ENCODE data around the gene CDH22.

The CDH22 gene

DNA sequence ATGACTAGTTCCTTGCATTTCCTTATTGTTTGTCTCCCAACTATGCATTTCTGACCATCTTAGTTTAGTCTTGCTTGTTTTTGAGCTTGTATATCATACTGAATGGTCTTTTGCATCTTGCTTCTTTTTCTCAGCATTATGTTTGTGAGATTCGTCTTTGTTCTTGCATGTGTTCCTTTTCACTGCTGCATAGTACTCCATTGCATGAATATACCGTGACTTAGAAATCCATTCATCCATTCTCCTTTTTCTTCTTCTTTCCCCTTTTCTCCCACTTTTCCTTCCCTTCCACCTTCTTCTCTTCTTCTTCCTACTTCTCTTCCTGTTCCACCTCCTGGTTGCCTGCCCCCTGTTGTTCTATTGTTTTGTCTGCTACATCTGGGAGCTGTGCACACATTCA, 42.8 kb downstream of the CDH22 start:
- no peak overlapping the region for H3K4me3 ChIP-seq (ENCODE audit: low read length)
- H3K27me3 ChIP-seq (ENCODE audit: control insufficient read depth, insufficient read depth, low read length) = no peaks in the 10 kb centered on the region

DNA sequence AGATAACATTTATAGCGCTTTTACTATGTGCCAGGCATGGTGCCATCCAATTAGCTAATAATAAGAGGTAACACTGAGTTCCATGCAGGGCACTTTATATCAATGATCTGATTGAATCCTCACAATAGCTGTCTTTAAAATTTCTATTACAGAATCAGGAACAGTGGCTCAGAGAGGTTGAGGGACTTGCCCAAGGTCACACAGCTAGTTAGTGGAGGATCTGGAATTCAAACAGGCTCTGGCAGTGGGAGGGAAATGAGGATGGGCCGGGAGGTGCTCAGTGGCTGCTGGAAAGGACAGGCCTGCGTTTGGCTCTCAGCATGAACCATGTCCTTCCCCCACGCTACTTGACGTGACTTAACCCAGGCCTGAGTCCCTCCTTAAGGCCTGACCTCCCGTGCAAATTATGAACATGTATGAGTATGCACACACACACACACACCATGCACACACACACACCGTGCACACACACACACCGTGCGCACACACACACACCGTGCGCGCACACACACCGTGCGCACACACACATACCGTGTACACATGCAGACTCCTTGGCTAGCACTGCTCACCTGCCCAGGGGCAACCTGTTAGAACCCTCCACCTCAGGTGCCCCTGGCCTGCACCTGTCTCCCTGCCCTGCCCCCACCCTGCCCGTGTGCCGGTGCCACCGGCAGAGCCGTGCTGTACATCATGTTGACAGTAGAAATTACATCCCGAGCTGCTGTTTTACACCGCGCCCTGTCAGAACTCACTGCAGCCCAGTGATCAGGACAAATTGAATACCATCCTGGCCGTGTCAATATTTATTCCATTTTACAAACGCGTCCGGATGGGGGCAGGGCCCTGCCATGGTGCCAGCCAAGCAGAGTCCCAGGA, 43.7 kb downstream of the CDH22 start:
- Histone ChIP-seq H3K27ac (ENCODE audit: low read depth, low read length) (no peak overlapping the region), H3K4me3 (ENCODE audit: low read length) (no peak overlapping the region), H3K36me3 (ENCODE audit: control insufficient read depth, insufficient read depth, low read length) (no peaks in the 10 kb centered on the region), H3K4me1 (ENCODE audit: control insufficient read depth, insufficient read depth, low read length) (no peaks in the 10 kb centered on the region), H3K27me3 (ENCODE audit: control insufficient read depth, insufficient read depth, low read length) (peaks cover 2% of the 10 kb centered on the region), H3K9ac (ENCODE audit: low read length) (no peak overlapping the region)

More for the DNA sequence above, 42.8 kb downstream of the CDH22 start:
- H3K27ac ChIP-seq (ENCODE audit: low read depth, low read length) = no peak overlapping the region
- no peak overlapping the region for H3K9ac ChIP-seq (ENCODE audit: low read length)
- no peaks in the 10 kb centered on the region for H3K4me1 ChIP-seq (ENCODE audit: control insufficient read depth, insufficient read depth, low read length)
- H3K36me3 ChIP-seq (ENCODE audit: control insufficient read depth, insufficient read depth, low read length) = no peaks in the 10 kb centered on the region

- no peak overlapping the region for H3K4me3 ChIP-seq (ENCODE audit: low read length)
- peaks cover 7% of the 10 kb centered on the region for H3K27me3 ChIP-seq (ENCODE audit: control insufficient read depth, insufficient read depth, low read length)
- H3K4me1 ChIP-seq (ENCODE audit: control insufficient read depth, insufficient read depth, low read length) = no peaks in the 10 kb centered on the region
- H3K36me3 ChIP-seq (ENCODE audit: control insufficient read depth, insufficient read depth, low read length) = no peaks in the 10 kb centered on the region
- no peak overlapping the region for H3K27ac ChIP-seq (ENCODE audit: low read depth, low read length)
- H3K9ac ChIP-seq (ENCODE audit: low read length) = no peak overlapping the region
Measured at GRCh38 chr20:46261456-46262253, 46.6 kb downstream of the CDH22 start.

DNA sequence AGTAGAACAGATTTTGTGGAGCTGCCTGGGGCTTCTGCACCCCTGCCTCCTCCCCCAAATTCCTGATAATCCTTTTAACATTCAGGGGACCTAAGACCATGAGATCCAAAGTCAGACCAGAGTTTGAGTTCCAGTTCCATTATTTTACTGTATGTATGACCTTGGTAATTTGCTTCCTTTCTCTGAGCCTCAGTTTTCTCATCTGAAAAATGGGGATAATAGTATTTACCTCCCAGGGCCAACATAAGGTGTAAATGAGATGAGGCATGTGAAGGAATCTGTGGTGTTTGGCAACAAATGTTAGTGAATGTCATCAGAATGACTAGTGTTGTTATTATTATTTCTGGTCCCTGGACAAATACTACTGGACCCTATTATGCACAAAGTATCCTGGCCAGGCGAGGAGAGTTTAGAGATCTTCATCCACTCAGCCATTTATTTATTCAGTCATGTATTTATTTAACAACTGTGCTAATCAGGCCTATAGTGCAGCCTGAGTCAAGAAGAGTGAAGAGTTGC, 47.3 kb downstream of the CDH22 start:
- Histone ChIP-seq H3K36me3 (ENCODE audit: control insufficient read depth, insufficient read depth, low read length) (no peaks in the 10 kb centered on the region), H3K4me3 (ENCODE audit: low read length) (no peak overlapping the region), H3K27ac (ENCODE audit: low read depth, low read length) (no peak overlapping the region), H3K4me1 (ENCODE audit: control insufficient read depth, insufficient read depth, low read length) (no peaks in the 10 kb centered on the region), H3K9ac (ENCODE audit: low read length) (no peak overlapping the region), H3K27me3 (ENCODE audit: control insufficient read depth, insufficient read depth, low read length) (peaks cover 7% of the 10 kb centered on the region)

- peaks cover 7% of the 10 kb centered on the region for H3K27me3 ChIP-seq (ENCODE audit: control insufficient read depth, insufficient read depth, low read length)
Measured at GRCh38 chr20:46260480-46260879, 47.8 kb downstream of the CDH22 start.

DNA sequence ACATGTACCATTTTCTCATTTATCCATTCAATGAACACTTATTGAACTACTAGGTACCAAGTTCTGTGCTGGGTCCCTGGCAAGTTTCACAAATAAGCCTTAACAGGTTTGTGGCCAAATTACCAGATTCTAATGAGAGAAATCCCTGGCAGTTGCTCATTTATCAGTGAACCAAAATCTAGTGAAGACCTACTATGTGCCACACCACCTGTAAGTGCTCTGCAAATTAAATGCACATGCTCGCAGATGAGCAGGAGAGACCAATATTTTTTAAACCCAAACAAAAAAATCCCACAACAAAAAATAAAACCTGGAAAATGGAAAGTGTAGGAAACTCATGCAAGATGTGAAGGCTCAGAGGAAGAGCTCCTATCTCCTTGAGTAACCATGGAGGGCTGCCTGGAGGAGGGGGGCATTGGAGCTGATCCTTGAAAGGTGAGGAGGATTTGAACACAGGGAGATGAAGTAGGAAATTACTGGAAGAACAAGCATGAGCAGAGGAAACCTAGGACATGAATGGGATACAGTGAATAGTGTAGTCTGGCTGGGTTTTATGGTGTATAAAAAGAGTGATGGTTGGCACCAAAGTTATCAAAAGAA, 48.9 kb downstream of the CDH22 start:
- H3K9ac ChIP-seq (ENCODE audit: low read length) = no peak overlapping the region
- H3K27ac ChIP-seq (ENCODE audit: low read depth, low read length) = no peak overlapping the region
- no peaks in the 10 kb centered on the region for H3K36me3 ChIP-seq (ENCODE audit: control insufficient read depth, insufficient read depth, low read length)
- H3K4me3 ChIP-seq (ENCODE audit: low read length) = no peak overlapping the region
- H3K4me1 ChIP-seq (ENCODE audit: control insufficient read depth, insufficient read depth, low read length) = no peaks in the 10 kb centered on the region
- H3K27me3 ChIP-seq (ENCODE audit: control insufficient read depth, insufficient read depth, low read length) = peaks cover 7% of the 10 kb centered on the region

More at GRCh38 chr20:46260480-46260879, 47.8 kb downstream of the CDH22 start:
- Histone ChIP-seq H3K36me3 (ENCODE audit: control insufficient read depth, insufficient read depth, low read length) (no peaks in the 10 kb centered on the region), H3K4me1 (ENCODE audit: control insufficient read depth, insufficient read depth, low read length) (no peaks in the 10 kb centered on the region), H3K27ac (ENCODE audit: low read depth, low read length) (no peak overlapping the region), H3K4me3 (ENCODE audit: low read length) (no peak overlapping the region), H3K9ac (ENCODE audit: low read length) (no peak overlapping the region)

DNA sequence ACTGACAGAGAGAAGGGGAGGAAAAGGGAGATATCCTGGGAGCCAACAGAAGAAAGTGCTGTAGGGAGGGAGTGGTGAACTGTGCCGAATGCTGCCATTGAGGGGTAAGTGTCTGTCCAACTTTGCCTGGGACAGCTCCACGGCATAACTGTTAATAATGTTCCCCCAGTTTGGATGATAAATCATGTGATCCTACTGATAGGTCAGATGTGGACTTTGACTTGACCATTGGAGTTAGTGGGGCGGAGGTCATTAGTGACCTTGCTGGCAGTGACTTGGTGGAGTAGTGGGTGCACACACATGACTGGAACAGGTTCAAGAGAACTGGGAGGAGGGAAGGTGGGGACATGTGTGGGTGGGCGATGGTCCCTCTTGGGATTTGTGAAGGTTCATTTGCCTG, 50.4 kb downstream of the CDH22 start:
- H3K27ac ChIP-seq (ENCODE audit: low read depth, low read length) = no peak overlapping the region
- no peaks in the 10 kb centered on the region for H3K4me1 ChIP-seq (ENCODE audit: control insufficient read depth, insufficient read depth, low read length)
- H3K27me3 ChIP-seq (ENCODE audit: control insufficient read depth, insufficient read depth, low read length) = peaks cover 9% of the 10 kb centered on the region
- H3K36me3 ChIP-seq (ENCODE audit: control insufficient read depth, insufficient read depth, low read length) = no peaks in the 10 kb centered on the region
- H3K4me3 ChIP-seq (ENCODE audit: low read length) = no peak overlapping the region
- H3K9ac ChIP-seq (ENCODE audit: low read length) = no peak overlapping the region

GRCh38 chr20:46256293-46256692, 52.0 kb downstream of the CDH22 start:
- Histone ChIP-seq H3K36me3 (ENCODE audit: control insufficient read depth, insufficient read depth, low read length) (no peaks in the 10 kb centered on the region), H3K27me3 (ENCODE audit: control insufficient read depth, insufficient read depth, low read length) (peaks cover 13% of the 10 kb centered on the region), H3K27ac (ENCODE audit: low read depth, low read length) (no peak overlapping the region), H3K4me1 (ENCODE audit: control insufficient read depth, insufficient read depth, low read length) (no peaks in the 10 kb centered on the region), H3K4me3 (ENCODE audit: low read length) (no peak overlapping the region), H3K9ac (ENCODE audit: low read length) (no peak overlapping the region)

DNA sequence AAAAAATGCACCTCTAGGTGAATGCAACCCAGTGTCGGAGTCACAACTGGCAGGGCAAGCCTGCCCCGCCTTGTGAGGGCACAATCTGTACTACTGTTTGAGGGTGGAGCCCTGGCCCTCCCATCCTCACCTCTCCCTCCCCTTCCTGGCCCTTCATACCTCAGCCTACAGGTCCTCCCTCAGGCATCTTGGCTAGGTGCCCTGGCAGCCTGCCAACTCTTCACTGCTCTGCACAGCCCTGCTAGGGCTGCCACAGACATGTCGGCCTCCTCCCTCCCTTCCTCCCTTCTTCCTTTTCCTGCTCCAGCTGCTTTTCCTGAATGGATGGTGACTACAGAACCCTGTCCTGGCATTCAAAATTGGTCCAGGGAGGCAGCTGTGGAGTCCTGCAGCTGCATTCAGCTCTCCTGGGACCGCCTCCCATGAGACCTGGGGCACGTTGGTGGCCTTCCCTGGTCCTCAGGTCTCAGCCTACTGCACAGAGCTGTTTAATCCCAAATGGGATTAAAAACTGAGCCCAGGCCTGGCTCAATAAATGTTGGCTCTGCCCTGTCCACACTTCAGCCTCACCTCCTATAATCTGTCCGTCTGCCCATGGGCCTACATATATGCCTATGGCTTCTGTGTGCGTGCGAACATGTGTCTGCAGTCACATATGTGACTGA, 52.7 kb downstream of the CDH22 start:
- H3K9ac ChIP-seq (ENCODE audit: low read length) = no peak overlapping the region

DNA sequence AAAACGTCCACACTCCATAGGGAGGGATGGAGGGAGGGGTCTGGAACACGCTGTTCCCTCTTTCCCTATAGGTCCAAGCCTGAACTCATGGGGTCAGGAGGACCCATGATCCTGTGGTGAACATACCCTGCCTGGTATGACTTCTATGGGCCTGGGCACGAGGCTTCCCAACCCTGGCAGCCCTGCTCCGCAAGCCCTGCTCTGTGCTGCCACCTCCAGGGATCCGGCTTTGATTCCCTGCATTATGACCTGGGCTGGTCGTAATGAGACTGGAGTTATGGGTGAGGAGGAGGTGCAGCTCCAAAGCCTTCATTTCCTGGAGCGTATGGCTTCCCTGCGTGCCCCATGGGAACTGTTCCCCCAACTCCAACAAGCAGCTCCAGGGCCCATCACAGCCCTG, 54.9 kb downstream of the CDH22 start:
- Histone ChIP-seq H3K9ac (ENCODE audit: low read length) (no peak overlapping the region), H3K4me1 (ENCODE audit: control insufficient read depth, insufficient read depth, low read length) (no peaks in the 10 kb centered on the region), H3K4me3 (ENCODE audit: low read length) (no peak overlapping the region), H3K27ac (ENCODE audit: low read depth, low read length) (no peak overlapping the region), H3K36me3 (ENCODE audit: control insufficient read depth, insufficient read depth, low read length) (no peaks in the 10 kb centered on the region), H3K27me3 (ENCODE audit: control insufficient read depth, insufficient read depth, low read length) (peaks cover 14% of the 10 kb centered on the region)

More for the DNA sequence above, 52.7 kb downstream of the CDH22 start:
- no peaks in the 10 kb centered on the region for H3K36me3 ChIP-seq (ENCODE audit: control insufficient read depth, insufficient read depth, low read length)
- no peak overlapping the region for H3K4me3 ChIP-seq (ENCODE audit: low read length)
- peaks cover 13% of the 10 kb centered on the region for H3K27me3 ChIP-seq (ENCODE audit: control insufficient read depth, insufficient read depth, low read length)
- H3K4me1 ChIP-seq (ENCODE audit: control insufficient read depth, insufficient read depth, low read length) = no peaks in the 10 kb centered on the region
- H3K27ac ChIP-seq (ENCODE audit: low read depth, low read length) = no peak overlapping the region

DNA sequence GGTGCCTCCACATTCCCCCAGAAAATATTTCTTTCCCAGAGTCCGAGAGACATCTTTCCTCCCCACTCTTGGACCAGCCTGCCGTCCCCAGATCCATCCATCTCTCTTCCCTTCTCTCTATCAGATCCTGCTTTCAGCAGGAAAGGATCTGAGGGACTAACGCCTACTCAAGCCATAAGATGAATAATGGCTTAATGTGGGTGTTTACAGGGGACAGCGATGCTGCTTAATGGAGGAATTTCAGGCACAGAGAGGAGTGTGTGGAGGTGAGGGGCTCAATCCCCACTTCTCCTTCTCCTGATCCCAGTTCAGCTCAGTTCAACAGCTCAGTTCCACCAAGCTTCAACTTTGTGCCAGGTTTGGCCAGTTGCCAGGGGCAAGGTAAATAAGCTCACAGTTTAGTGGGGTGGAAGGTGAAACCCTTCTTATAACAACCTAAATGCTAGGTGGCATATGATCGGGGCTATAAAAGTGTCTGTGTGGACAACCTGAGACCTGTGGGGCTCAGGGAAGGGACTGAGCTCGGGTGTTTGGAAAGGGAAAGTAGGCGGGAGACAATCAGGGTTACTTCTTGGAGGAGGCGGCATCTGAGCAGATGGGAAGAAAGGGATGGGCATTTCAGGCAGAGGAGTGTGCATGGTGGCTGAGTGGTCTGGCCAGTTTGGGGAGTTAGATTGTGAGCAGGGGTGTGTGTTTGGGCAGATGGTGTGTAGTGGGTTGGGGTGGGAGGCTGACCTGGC, 55.8 kb downstream of the CDH22 start:
- Histone ChIP-seq H3K36me3 (ENCODE audit: control insufficient read depth, insufficient read depth, low read length) (no peaks in the 10 kb centered on the region), H3K4me1 (ENCODE audit: control insufficient read depth, insufficient read depth, low read length) (no peaks in the 10 kb centered on the region), H3K4me3 (ENCODE audit: low read length) (no peak overlapping the region), H3K27me3 (ENCODE audit: control insufficient read depth, insufficient read depth, low read length) (peaks cover 14% of the 10 kb centered on the region), H3K9ac (ENCODE audit: low read length) (no peak overlapping the region), H3K27ac (ENCODE audit: low read depth, low read length) (no peak overlapping the region)

All from rectal smooth muscle tissue (tissue), 1 donor.